ENCODE data around the gene PLEKHA6. TPM values are rescaled to one million over a fixed set of nuclear protein-coding genes. Genes with fewer than 3 reads are reported as not detected.
A peak's percentile ranks its signal among the peaks of the same experiment; 100 is the strongest.

The PLEKHA6 gene
- total and polyA plus RNA-seq, 7 experiments from 2014 or later = 0.05 to 1.9 (median 0.46) TPM; not detected in 1

DNA sequence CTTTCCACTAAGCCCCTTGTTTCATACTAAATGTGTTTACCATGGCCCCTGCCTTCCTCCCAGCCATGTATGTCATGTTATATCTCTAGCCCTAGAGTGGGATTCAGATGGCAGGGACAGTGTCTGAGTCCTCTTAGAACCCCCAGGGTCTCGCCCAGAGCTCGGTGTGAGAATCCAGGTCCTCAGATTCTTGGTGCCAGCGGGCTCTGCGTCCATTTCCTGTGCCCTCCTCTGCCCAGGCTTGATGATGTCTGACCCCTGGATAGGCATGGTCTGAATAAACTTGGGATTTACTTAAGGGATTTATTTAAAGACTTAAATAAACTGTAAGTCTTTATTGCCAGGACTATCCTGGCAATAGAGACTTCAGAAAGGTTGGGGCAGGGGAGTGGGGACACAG is 157.2 kb downstream of the PLEKHA6 start:
- H3K27me3 Mint-ChIP-seq = peaks cover 22 to 41% (median 32%) of the 10 kb centered on the region in 5 donors
- CTCF ChIA-PET = no interaction called here
- no peak overlapping the region for H3K4me3 ChIP-seq (ENCODE audit: low read length)

DNA sequence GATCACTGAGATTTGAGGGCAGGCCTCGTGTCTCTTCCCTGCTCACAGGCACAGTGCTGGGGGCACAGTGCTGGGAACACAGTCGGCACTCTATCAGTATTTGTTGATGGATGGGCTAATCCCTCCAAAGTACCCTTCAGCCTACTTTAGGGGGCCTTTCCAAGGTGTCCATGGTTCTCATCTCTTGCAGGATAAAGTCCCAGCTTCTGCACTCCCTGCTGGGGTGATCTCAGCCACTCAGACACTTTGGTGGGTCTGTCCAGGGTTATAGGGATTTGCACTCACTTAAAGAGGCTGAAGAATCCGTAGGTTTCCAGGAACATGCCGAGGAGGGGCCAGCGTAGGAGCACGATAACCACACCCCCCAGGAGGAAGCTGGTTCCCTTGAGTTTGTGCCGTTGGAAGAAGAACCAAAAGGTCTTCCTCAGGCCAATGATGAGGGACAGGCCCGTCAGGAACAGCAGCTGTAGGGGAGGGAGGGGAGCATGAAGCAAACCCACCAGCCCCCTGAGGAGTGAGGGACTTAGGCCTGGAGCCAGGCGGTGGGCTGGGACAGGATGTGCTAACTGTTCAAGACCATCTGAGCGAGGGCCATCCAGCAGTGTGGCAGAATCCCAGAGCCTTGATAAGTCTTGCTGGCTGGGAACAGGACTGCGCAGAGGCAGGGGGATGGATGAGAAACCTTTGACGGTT is 158.2 kb downstream of the PLEKHA6 start:
- CTCF ChIA-PET = interaction anchor here (1.1 to 1.4 kb wide), 2 partner anchors 12 to 39 kb away, joined by 3 read pairs; no protein-coding TSS in a partner anchor
- H3K4me1 Mint-ChIP-seq = peaks cover 0 to 14% (median 11%) of the 10 kb centered on the region in 7 donors
- H3K27me3 Mint-ChIP-seq = peaks cover 18 to 39% (median 26%) of the 10 kb centered on the region in 5 donors
- H3K27ac Mint-ChIP-seq = no peak overlapping the region
- Histone ChIP-seq H3K9me3 (ENCODE audit: control insufficient read depth in 2 of 3, low read length in 3 of 3) (no peaks in the 10 kb centered on the region), H3K27me3 (ENCODE audit: control insufficient read depth in 2 of 2, insufficient read depth in 2 of 2, low read length in 2 of 2) (no peaks in the 10 kb centered on the region), H3K36me3 (ENCODE audit: control insufficient read depth in 2 of 3, insufficient read depth in 3 of 3, low read length in 3 of 3) (no peaks in the 10 kb centered on the region), H3K4me3 (ENCODE audit: low read length) (no peak overlapping the region), H3K4me1 (ENCODE audit: control insufficient read depth in 2 of 2, insufficient read depth in 2 of 2, low read length in 2 of 2) (peaks cover 0 to 4% of the 10 kb centered on the region in 2 donors), H3K27ac (ENCODE audit: low read depth, low read length) (no peak overlapping the region)
- H3K36me3 Mint-ChIP-seq = no peaks in the 10 kb centered on the region
- no peaks in the 10 kb centered on the region for H3K9me3 Mint-ChIP-seq
- no peak for ATAC-seq
- DNase-seq = no peak
- POLR2A ChIA-PET = no interaction called here
- intact Hi-C loops (cut with micrococcal nuclease) = no loop called here
- H3K4me3 Mint-ChIP-seq = no peak overlapping the region

More for the DNA sequence above, 157.2 kb downstream of the PLEKHA6 start:
- no peak overlapping the region for H3K4me3 Mint-ChIP-seq
- H3K4me1 Mint-ChIP-seq = peaks cover 3 to 19% (median 15%) of the 10 kb centered on the region in 7 donors
- no peaks in the 10 kb centered on the region for H3K9me3 Mint-ChIP-seq
- Histone ChIP-seq H3K4me1 (ENCODE audit: control insufficient read depth in 2 of 2, insufficient read depth in 2 of 2, low read length in 2 of 2) (peaks cover 0 to 4% of the 10 kb centered on the region in 2 donors), H3K9me3 (ENCODE audit: control insufficient read depth in 2 of 3, low read length in 3 of 3) (no peaks in the 10 kb centered on the region), H3K36me3 (ENCODE audit: control insufficient read depth in 2 of 3, insufficient read depth in 3 of 3, low read length in 3 of 3) (no peaks in the 10 kb centered on the region), H3K27ac (ENCODE audit: low read depth, low read length) (no peak overlapping the region), H3K27me3 (ENCODE audit: control insufficient read depth in 2 of 2, insufficient read depth in 2 of 2, low read length in 2 of 2) (no peaks in the 10 kb centered on the region)
- intact Hi-C loops (cut with micrococcal nuclease) = no loop called here
- DNase-seq (no peak), ATAC-seq (no peak)
- H3K36me3 Mint-ChIP-seq = no peaks in the 10 kb centered on the region
- POLR2A ChIA-PET = no interaction called here
- H3K27ac Mint-ChIP-seq = no peak overlapping the region

DNA sequence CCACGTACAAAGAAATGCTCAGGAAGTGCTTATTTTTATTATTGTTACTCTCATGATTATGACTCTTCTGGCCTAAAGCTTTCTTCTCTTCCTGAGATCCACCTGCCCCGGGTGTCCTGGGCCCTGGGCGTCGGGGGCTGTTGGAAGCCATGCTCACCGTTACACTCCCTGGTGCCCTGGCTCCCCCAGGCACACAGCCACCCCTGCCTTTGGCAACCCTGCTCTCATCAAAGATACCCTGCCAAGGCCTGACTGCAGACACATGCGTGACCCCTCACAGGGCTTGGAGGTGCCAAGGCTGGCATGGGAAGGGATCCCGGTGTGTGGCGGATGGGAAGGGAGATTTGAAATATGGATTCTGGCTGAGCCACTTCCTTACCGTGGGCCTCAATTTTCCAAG is 160.2 kb downstream of the PLEKHA6 start:
- Mint-ChIP-seq H3K4me1 (peaks cover 0 to 11% (median 6%) of the 10 kb centered on the region in 7 donors), H3K27ac (no peak overlapping the region), H3K27me3 (peaks cover 6 to 24% (median 8%) of the 10 kb centered on the region in 5 donors), H3K36me3 (no peaks in the 10 kb centered on the region), H3K4me3 (no peak overlapping the region), H3K9me3 (peaks cover 0 to 6% (median 0%) of the 10 kb centered on the region in 11 donors)
- intact Hi-C loops (cut with micrococcal nuclease) = no loop called here
- no peaks in the 10 kb centered on the region for H3K9me3 ChIP-seq (ENCODE audit: control insufficient read depth in 2 of 3, low read length in 3 of 3)
- DNase-seq = no peak
- CTCF ChIA-PET = no interaction called here
- no peaks in the 10 kb centered on the region for H3K4me1 ChIP-seq (ENCODE audit: control insufficient read depth in 2 of 2, insufficient read depth in 2 of 2, low read length in 2 of 2)
- no peaks in the 10 kb centered on the region for H3K36me3 ChIP-seq (ENCODE audit: control insufficient read depth in 2 of 3, insufficient read depth in 3 of 3, low read length in 3 of 3)
- no peak overlapping the region for H3K4me3 ChIP-seq (ENCODE audit: low read length)
- no peak for ATAC-seq
- POLR2A ChIA-PET = no interaction called here
- H3K27ac ChIP-seq (ENCODE audit: low read depth, low read length) = no peak overlapping the region
- no peaks in the 10 kb centered on the region for H3K27me3 ChIP-seq (ENCODE audit: control insufficient read depth in 2 of 2, insufficient read depth in 2 of 2, low read length in 2 of 2)

DNA sequence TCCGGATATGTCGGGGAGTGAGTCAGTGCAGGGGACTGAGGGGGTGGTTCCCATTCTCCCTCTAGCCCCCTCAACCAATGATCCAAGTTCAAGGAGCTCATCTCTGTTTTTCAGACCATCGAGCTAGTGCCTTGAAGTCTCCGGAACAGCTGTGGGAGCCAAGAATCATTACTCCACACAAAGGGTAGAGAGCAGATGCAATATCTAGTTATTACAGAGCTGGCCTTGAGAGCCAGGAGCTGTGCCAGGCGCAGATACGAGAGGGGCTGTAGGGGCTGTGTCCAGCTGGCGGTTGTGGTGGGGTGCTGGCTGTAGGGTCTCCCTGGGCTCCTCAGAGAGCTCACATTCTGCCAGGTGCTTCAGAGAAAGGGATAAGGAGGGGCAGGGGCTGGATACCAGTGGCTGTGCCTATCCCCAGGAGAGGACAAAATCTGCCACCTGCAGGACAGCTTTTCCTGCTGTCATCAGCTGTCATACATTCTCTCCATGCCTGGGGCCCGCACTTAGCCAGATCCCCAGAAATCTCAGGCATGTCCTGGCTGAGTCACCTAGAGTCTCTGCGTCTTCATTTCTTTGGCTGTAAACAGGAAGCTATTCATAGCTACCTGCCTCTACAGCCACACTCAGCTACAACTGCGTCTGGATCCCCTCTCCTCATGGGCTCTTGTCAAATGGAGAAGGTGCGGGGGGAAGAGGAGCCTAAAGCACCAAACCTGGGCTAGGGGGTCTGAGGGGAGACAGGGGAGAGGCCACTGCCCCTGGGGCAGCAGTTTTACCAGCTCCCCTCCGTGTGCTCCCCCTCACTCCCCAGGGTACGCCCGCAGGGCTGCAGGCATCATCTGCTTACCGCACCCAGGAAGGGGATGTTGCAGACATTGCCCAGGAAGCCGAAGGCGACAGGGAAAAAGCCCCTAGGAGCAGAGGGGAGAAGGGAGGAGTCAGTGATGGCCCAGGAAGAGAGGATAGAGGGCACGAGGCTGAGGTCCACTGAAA is 161.1 kb downstream of the PLEKHA6 start:
- Mint-ChIP-seq H3K27ac (no peak overlapping the region), H3K4me3 (no peak overlapping the region), H3K36me3 (no peaks in the 10 kb centered on the region), H3K4me1 (peaks cover 0 to 11% (median 8%) of the 10 kb centered on the region in 7 donors), H3K27me3 (peaks cover 0 to 17% (median 1%) of the 10 kb centered on the region in 5 donors), H3K9me3 (peaks cover 0 to 6% (median 0%) of the 10 kb centered on the region in 11 donors)
- intact Hi-C loops (cut with micrococcal nuclease) = no loop called here
- ATAC-seq (no peak), DNase-seq (no peak)
- CTCF ChIA-PET = interaction anchor here (1.1 kb wide), 1 partner anchor 9 kb away, joined by 5 read pairs; no protein-coding TSS in a partner anchor
- no peaks in the 10 kb centered on the region for H3K27me3 ChIP-seq (ENCODE audit: control insufficient read depth in 2 of 2, insufficient read depth in 2 of 2, low read length in 2 of 2)
- no peak overlapping the region for H3K27ac ChIP-seq (ENCODE audit: low read depth, low read length)
- no peak overlapping the region for H3K4me3 ChIP-seq (ENCODE audit: low read length)
- no peaks in the 10 kb centered on the region for H3K36me3 ChIP-seq (ENCODE audit: control insufficient read depth in 2 of 3, insufficient read depth in 3 of 3, low read length in 3 of 3)
- H3K4me1 ChIP-seq (ENCODE audit: control insufficient read depth in 2 of 2, insufficient read depth in 2 of 2, low read length in 2 of 2) = no peaks in the 10 kb centered on the region
- POLR2A ChIA-PET = no interaction called here
- no peaks in the 10 kb centered on the region for H3K9me3 ChIP-seq (ENCODE audit: control insufficient read depth in 2 of 3, low read length in 3 of 3)

DNA sequence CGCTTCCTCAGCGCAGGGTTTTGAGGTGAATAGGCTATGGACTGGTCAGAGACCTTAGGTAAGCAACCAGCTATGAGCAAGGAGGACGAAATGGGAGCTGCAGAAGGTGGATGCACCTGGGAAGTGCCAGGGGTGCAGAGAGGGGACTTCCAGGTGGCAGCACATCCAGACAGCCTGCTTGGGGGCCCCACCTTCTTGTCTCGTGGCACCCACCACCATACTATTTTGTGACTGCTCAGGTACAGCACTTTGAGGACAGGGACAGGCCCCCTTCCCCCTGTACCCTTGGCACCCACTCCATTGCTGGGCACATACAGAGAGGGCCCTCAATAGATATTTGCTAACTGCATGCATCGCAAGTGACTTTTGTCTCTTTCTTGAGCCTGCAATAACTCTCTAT is 162.7 kb downstream of the PLEKHA6 start:
- Mint-ChIP-seq H3K9me3 (peaks cover 0 to 6% (median 0%) of the 10 kb centered on the region in 11 donors), H3K27ac (no peak overlapping the region), H3K36me3 (no peaks in the 10 kb centered on the region), H3K4me3 (no peak overlapping the region), H3K4me1 (peaks cover 0 to 11% (median 8%) of the 10 kb centered on the region in 7 donors), H3K27me3 (peaks cover 8 to 10% (median 10%) of the 10 kb centered on the region in 5 donors)
- intact Hi-C loops (cut with micrococcal nuclease) = no loop called here
- ChIA-PET CTCF (no interaction called here), POLR2A (no interaction called here)
- H3K36me3 ChIP-seq (ENCODE audit: control insufficient read depth in 2 of 3, insufficient read depth in 3 of 3, low read length in 3 of 3) = no peaks in the 10 kb centered on the region
- H3K4me3 ChIP-seq (ENCODE audit: low read length) = no peak overlapping the region
- H3K4me1 ChIP-seq (ENCODE audit: control insufficient read depth in 2 of 2, insufficient read depth in 2 of 2, low read length in 2 of 2) = no peaks in the 10 kb centered on the region
- no peak overlapping the region for H3K27ac ChIP-seq (ENCODE audit: low read depth, low read length)
- no peaks in the 10 kb centered on the region for H3K27me3 ChIP-seq (ENCODE audit: control insufficient read depth in 2 of 2, insufficient read depth in 2 of 2, low read length in 2 of 2)
- DNase-seq (no peak), ATAC-seq (no peak)
- no peaks in the 10 kb centered on the region for H3K9me3 ChIP-seq (ENCODE audit: control insufficient read depth in 2 of 3, low read length in 3 of 3)

DNA sequence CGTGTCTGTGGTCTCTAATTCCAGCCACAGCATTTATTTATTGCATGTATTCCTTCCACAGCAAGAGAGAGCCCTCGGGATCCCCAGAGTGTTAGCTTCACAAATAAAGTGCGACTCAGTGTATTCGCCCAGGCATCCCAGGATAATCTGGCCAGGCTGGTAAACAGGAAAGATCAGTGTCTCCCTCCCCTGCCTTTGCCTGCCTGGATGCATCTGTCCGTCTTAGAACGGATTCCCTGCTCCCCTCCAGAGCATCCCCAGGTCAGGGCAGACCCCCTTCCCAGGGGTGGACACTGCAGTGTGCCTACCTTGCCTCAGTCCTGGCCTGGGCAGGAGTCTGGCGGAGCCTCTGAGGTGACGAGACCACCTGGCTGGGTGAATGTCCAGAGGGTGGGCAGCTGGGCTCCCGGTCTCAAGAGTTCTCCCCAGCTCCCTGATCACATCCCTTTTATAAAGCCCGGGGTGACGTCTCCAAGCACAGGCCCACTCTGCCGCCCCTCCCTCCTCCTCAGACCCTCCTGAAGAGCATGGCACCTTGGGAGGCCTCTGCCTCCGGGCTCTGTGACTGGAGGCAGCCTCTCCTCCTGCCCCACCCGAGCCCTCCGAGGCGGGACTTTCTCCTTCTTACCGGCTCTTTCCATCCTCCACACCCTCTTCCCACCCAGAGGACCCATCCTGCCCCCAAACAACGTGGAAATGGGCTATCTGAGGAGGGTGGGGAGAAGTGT is 163.5 kb downstream of the PLEKHA6 start, which contains the start of gene KISS1:
Gene KISS1, minus strand, starts transcription at position 424 of the 728 bp plus-strand sequence. CDS start 3,615 bp downstream, outside the sequence.
- Mint-ChIP-seq H3K4me1 (peaks cover 0 to 14% (median 8%) of the 10 kb centered on the region in 7 donors), H3K36me3 (no peaks in the 10 kb centered on the region), H3K27ac (peak within 1 kb of the TSS in 1 of 9 donors; percentile 21), H3K9me3 (peaks cover 0 to 6% (median 0%) of the 10 kb centered on the region in 11 donors), H3K4me3 (no peak within 1 kb of the TSS), H3K27me3 (peaks cover 12 to 14% (median 13%) of the 10 kb centered on the region in 5 donors)
- Histone ChIP-seq H3K4me1 (ENCODE audit: control insufficient read depth in 2 of 2, insufficient read depth in 2 of 2, low read length in 2 of 2) (no peaks in the 10 kb centered on the region), H3K27ac (ENCODE audit: low read depth, low read length) (no peak within 1 kb of the TSS), H3K36me3 (ENCODE audit: control insufficient read depth in 2 of 3, insufficient read depth in 3 of 3, low read length in 3 of 3) (no peaks in the 10 kb centered on the region), H3K27me3 (ENCODE audit: control insufficient read depth in 2 of 2, insufficient read depth in 2 of 2, low read length in 2 of 2) (no peaks in the 10 kb centered on the region), H3K4me3 (ENCODE audit: low read length) (no peak within 1 kb of the TSS), H3K9me3 (ENCODE audit: control insufficient read depth in 2 of 3, low read length in 3 of 3) (no peaks in the 10 kb centered on the region)
- DNase-seq (no peak), ATAC-seq (no peak)
- ChIA-PET POLR2A (no interaction called here), CTCF (no interaction called here)
- intact Hi-C loops (cut with micrococcal nuclease) = no loop called here
